Measurements from ENCODE around the gene ATG13.
A peak's percentile ranks its signal among the peaks of the same experiment; 100 is the strongest.

The ATG13 gene

DNA sequence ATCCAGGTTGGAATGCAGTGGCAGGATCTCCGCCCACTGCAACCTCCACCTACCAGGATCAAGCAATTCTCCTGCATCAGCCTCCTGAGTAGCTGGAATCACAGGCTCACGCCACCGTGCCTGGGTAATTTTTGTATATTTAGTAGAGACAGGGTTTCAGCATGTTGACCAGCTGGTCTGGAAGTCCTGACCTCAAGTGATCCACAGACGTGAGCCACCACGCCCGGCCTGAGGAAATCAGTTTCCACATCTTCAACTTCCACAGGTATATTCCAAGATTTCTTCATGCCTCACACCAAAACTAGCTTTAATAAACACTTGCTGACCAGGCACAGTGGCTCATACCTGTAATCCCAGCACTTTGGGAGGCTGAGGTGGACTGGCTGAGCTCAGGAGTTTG, 8.0 kb upstream of the ATG13 start:
- DNase-seq, result peak in 2 of 3 donors; percentile 20 to 36

DNA sequence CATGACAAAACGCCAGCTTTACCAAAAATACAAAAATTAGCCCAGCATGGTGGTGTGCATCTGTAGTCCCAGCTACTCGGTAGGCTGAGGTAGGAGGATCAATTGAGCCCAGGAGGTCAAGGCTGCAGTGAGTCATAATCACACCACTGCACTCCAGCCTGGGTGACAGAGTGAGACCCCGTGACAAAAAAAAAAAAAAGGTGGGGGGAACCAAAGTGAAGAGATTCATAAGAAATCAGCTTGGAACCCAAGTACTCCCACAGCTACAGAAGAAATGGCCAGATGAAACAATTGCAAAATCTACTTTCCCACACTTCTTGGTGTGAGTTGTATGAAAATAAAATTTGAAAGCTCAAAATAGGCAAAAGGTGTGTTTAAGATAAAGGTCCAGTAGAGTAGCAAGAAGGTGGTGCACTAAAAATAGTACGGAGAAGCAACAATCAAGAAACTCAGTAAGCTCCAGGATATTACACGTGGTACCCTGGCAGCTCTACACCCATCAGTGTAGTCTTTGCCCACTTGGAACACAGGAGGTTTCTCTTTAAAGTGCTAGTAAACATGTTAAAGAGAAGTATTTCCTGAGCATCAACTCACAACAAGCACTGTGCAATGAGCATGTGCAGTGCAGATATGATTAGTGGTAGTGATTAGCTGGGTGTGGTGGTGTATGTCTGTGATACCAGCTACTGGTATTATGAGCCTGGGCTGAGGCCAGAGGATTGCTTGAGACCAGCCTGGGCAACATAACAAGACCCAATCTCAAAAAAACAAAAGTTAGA, 5.6 kb upstream of the ATG13 start:
- no peak for DNase-seq

DNA sequence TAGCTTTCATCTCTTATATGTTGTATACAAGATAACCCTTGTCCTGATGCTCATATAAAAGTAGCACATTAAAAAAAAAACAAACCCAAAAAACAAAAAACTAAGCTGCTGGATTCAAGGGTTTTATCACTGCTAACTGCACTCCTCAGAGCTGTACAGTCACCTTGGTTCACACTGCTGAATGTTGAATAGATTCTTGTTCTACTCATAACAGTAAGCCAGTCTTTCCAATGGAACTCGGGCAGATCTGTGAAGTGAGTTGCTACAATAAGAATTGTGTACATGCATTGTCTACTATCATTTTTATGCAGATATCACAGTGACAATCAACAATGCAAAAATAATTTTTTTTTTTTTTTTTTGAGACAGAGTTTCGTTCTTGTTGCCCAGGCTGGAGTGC, 5.0 kb upstream of the ATG13 start:
- DNase-seq, result no peak

DNA sequence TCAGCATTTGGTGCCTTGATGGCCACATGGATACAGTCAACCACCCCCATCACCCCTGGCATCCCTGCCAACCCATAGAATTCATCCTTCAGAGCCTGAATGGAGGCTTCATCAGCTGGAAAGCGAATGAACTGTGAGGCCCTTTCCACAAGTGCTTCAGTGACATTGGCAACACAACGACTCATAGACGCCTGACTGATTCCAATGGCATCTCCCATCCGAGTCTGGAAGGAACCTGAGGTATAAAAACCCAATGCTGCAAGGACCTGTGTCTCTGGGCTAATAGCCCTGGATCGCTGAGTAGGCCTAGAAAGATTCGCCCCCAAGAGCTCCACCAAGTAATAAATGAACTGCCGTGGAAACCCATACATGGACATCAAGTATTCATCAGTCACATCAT, 1.6 kb upstream of the ATG13 start:
- no peak for DNase-seq

DNA sequence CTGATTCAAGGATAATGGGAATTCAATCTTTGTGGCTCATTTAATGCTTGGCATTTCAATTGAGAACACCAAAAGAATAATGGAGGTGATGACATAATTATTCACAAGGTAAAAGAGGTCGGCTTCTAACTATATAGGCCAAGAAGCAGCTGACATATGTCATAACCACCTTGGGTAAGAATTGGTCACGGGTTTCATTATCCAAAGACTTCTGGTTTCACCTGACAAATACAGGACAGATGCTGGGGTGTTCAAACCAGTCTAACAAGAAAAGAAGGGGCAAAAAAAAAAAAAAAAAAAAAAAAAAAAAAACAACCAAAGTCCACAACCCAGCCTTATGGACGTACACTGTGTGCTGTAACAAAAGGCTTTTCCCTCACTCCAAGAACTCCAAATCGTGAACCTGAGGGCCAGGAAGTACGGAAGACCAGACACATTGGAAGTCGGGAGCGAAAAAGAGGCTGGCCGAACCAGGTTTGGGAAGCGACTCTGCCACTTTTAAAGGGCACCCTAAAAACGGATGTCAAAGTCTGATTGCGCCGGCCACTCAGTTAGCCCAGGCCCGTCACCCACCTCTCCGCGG, 711 bp upstream of the ATG13 start:
- peak; percentile 20 to 28 (median 21) for DNase-seq

DNA sequence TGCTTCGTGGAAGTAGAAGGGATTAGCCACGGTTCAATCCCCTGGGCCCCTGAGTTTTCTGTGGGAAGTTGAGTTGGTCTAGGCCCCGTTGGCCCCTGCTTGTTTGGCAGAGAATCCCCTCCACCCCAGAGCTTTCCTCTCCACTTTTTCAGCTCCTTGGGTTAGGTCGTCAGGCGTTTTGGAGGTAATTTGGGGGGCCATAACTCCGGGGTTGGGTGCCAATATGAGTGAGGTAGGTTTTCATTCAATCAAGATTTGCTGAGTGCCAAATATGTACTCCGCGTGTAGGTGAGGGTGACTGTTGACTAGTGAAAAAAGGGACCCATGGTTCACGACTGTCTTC, 590 bp downstream of the ATG13 start:
- no peak for DNase-seq

DNA sequence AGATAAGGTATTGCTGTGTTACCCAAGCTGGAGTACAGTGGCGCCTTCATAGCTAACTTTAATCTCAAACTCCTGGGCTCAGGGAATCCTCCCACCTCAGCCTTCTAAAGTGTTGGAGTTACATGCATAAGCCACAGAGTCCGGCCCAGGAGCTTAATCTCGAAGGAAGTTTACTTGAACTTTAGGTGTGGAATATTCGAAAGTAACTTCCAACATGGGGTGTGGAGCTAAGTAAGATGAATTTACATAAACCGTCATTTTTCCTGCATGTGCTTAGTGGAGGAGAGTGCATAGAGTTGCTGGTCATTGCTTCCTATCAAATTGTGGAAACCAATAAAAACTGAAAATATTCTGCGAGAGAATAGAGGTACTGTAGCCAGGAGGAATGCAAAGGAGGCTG, 1.5 kb downstream of the ATG13 start:
- no peak for DNase-seq

DNA sequence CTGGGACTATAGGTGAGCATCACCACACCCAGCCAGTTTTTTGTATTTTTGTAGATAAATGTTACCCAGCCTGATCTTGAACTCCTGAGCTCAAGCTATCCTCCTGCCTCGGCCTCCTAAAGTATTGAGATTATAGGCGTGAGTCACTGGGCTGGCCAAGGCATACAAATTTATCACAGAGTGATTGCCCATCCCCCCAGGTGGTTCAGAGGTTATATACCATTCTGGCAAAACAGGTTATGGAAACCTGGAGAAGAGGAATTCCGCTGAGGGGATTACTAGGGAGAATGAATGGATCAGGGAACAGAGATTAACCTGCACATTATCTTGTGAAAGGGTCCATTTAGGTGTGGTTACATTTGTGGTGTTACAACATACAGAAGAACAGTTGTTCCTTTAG, 8.1 kb downstream of the ATG13 start:
- DNase-seq, result no peak

DNA sequence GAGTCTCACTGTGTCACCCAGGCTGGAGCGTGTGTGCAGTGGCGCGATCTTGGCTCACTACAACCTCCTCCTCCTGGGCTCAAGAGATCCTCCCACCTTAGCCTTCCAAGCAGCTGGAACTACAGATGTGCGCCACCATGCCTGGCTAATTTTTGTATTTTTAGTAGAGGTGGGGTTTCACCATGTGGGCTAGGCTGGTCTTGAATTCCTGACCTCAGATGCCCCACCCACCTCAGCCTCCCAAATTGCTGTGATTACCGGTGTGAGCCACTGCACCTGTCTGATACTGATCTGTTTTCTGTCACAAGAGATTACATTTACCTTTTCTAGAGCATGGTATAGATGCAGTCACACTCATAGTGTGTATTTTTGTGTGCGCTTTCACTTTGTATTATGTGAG, 11.6 kb downstream of the ATG13 start:
- no peak for DNase-seq

DNA sequence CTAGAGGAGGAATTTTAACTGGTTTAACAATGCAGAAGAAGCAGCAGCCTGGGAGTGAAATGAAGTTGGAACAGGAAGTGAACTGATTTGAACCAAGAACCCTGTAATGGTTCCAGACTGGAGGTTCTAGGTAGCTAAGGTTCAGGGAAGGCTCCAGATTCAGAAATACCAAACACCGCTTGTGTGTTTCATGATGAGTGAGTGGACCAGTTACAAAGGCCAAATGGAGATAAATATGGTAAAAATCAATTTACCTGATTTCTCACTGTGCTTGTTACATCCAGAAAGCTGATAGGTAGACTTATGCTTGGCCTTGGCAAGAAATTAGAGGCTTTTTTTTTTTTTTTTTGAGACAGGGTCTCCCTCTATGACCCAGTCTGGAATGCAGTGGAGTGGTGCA, 12.9 kb downstream of the ATG13 start:
- DNase-seq, result no peak

DNA sequence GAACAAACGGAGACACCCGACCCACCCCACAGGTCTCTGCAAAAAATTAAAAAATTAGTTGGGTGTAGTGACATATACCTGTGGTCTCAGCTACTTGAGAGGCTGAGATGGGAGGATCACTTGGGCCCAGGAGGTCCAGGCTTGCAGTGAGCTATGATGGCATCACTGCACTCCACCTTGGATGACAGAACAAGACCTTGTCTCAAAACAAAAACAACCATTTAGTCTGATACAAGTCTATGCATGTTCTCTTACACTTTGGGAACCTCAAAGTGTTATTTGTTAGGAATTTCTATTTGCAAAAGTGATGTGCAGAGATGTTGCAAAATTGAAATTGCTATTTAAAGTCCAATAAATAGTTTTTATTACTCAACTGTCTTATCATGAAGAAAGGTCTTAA, 14.3 kb downstream of the ATG13 start:
- no peak for DNase-seq

DNA sequence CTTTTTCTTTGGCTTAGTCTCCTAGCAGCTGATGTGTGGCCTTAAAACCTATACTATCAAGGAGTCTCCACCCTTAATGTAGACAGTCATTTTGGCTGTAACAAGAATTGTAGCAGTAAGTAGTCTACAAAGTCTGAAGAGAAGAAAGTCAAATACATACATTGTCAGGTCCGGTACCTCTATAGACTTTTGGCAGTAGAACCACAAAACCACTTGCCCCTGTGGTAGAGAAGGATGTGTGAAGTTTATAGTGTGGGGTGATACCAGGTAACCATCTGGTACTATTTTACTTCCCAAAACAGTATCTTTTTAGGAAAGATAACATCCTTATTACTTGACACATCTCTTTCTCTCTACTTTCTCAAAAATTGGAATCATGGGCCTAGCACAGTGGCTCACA, 15.1 kb downstream of the ATG13 start:
- DNase-seq, result no peak

DNA sequence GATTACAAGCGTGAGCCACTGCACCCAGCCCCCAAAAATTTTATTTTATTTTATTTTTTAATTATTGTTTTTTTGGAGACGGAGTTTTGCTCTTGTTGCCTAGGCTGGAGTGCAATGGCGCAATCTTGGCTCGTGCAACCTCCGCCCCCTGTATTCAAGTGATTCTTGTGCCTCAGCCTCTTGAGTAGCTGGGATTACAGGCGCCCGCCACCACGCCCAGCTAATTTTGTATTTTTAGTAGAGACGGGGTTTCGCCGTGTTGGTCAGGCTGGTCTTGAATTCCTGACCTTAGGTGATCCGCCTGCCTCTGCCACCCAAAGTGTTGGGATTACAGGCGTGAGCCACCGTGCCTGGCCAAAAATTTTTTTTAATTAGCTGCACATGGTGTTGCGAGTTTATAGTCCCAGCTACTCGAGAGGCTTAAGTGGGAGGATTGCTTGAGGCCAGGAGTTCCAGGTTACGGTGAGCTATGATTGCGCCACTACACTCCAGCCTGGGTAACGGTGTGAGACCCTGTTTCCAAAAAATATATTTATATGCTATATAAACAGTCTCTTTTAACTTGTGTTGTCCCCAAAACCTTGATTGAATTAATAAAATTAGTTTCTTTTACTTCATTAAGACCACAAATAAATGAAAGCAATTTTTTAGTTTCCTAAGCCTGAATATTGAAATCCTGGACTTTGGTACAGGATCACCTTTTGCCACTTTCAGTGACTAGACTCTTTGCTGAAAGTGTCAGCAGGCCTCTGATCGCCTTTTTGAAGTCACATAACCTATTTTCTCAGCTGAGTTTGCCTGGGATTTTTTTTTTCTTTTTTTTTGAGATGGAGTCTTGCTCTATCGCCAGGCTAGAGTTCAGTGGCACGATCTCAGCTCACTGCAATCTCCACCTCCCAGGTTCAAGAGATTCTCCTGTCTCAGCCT, 16.2 kb downstream of the ATG13 start:
- no peak for DNase-seq

DNA sequence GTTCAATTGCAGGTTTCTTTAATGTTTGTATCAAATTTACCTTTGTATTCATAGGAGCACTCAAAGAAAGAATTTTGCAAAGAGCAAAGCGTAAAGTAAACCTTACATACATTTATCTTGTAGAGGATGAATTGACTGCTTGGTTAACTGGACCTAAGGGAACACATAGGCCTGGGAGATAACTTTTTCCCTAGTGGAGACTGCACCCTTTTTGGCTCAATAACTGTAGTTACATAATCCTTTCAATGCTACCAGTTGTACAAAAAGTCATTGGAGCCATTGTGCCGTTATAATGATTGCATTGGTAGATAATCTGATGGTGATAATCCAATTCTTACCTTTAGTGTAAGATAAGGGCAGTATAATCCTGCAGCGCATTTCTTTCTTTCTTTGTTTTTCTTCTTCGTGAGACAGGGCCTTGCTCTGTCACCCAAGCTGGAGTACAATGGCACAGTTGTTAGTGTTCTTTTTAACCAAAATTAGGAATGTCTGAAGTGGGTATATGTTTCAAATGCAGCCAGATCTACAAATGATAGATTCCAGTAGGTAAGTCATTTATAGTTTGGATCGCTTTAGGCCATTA, 18.3 kb downstream of the ATG13 start:
- DNase-seq, result no peak

DNA sequence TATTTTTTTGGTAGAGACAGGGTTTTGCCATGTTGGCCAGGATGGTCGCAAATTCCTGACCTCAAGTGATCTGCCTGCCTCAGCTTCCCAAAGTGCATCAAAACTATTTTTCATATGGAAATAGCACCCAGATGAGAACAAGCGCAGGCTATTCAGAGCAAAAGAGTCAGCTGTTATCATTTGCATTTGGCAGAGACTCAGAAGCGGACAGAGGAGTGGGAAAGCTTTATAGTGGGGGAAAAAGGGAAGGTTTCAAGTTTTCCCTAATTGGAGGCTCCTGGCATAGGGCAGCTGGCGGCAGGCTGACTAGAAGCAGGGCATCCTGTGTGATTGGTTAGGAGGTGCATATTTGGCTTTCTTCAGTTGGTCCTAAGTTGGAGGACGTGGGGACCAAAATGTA, 20.2 kb downstream of the ATG13 start:
- DNase-seq, result no peak

DNA sequence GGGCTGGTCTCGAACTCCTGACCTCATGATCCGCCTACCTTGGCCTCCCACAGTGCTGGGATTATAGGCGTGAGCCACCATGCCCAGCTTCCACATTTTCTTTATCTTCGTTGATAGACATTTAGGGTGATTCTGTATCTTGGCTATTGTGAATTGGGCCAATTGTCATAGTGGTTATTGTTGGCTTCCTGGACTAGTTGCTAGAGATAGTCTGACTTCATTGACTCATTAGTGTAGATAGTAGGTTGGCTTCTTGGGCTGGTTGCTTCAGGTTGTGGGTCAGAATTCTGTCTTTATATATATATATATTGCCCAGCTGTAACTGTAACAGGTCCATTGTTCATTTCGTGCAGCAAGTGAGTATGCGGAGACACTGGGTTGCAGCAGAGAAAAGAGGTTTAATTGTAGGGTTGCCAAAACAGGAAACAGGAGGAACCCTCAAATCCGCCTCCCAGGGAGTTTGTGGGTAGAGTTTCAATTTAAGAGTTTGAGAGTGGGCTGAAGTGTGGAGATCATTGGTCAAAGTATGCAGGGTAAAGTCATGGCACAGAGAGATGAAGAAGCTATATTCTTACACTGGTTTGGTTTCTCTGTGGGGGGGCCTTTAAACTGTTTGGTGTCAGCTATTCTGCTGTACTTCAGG, 22.0 kb downstream of the ATG13 start:
- DNase-seq, result peak in 1 of 3 donors; percentile 4

DNA sequence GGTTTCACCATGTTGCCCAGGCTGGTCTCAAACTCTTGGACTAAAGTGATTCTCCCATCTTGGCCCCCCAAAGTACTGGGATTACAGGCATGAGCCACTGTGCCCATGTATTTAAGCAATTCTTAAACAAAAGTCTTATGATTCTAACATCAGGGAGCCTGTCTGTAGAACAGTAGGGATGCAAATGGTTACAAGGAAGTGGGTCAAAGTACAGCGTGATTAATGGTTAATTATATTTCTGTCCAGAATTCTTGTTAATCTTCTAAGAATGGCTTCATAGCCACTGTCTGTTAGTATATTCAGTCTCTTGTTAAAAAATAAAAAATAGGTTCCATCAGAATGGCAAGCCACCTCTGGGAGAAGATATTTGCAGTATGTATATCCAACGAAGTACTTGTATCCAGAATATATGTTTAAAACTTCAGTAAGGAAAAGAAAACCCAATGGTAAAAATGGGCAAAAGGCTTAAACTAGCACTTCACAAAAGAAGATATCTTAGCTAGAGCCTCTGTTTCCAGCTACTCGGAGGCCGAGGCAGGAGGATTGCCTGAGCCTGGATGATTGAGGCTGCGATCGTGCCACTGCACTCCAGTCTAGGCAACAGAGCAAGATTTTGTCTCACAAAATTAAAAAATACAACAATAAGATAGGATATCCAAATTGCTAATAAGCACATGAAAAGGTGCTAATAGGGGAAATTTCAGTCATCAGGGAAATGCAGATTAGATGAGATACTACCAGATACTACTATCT, 22.9 kb downstream of the ATG13 start:
- no peak for DNase-seq

DNA sequence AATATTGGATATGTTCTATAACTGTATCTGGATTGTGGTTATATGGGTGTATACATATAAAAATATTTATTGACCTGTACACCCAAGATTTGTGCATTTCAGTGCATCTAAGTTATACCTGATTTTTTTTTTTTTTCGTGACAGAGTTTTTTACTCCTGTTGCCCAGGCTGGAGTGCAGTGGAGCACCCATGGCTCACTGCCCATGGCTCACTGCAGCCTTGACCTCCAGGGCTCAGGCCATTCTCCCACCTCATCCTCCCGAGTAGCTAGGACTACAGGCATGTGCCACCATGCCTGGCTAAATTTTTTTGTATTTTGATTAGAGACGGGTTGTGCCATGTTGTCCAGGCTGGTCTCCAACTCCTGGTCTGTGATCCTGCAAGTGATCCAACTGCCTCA, 24.3 kb downstream of the ATG13 start:
- DNase-seq, result no peak

DNA sequence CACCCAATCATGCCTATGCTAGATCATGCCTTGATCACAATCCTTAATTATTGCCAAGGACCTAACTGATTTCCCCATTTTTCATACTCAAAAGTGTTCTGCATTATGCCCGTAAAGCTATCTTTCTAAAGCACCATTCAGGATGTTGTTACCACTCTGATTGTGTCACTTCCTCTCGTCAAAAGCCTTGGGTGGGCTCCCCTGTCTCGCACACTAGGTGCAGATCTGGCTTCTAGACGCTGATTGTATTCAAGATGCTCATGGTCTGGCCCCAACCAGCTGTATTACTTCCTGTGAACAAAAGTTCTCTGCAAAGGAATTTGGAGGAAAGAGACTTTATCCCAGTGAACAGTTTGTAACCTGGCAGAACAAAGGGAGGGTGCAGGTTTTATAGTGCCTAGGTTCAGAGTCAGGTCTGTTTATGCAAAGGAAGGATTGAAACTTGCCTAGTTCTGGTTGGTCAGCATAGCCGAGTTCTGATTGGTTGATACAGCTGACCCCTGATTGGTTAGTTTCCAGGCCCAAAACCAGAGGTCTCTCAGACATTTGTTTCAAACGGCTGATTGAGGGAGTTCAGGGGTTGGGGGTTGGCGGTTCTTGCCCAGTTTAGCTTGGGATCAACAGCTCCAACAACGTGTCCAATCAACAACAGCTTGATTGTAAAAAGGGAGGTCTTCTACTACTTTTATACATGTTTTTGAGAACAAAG, 25.4 kb downstream of the ATG13 start:
- no peak for DNase-seq

DNA sequence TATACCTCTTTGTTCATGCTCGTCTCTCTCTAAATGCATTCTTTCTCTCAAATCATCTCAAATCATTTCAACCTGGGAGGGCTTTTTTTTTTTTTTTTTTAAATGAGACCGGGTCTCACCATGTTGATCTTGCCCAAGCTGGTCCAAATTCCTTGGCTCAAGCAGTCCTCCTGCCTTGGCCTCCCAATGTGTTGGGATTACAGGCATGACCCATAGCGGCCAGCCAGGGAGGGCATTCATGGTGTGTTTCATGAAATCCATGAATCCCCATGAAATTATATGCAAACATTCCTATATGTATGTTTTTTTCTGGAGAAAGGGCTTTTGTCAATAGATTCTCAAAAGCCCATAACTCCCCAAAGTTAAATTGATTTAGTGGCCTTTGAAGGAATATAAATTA, 26.2 kb downstream of the ATG13 start:
- DNase-seq, result no peak

DNA sequence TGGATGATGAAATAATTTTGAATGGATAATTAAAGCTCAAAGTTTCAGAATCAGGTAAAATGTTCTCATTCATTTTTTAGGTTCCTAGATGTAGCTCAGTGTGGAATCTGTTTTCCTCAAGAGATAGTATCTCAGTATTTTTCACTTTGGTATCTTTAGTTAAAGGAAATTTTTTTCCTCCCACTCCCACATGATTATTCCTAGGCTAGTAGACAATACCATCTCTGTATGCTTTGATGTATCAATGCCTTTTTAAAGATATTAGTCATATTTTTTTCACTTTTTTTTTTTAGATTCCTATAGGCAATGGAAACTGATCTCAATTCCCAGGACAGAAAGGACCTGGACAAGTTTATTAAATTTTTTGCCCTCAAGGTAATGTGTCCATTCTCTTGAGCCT, 26.6 kb downstream of the ATG13 start:
- no peak for DNase-seq

All from suppressor macrophage treated with lipopolysaccharide for 1 hour (primary cell).